Retina (tissue), 1 donor: ENCODE data around the gene PPP4R1.
"Not testable (repeated sequence)": the region's sequence is repeated elsewhere in the genome, so short reads cannot be mapped to it uniquely, and the experiment has no call there.

ENCODE experiments used
- DNase-seq: peaks from one replicate; pipeline ENCODE4 v3.0.0-alpha.2; 2016

The PPP4R1 gene

DNA sequence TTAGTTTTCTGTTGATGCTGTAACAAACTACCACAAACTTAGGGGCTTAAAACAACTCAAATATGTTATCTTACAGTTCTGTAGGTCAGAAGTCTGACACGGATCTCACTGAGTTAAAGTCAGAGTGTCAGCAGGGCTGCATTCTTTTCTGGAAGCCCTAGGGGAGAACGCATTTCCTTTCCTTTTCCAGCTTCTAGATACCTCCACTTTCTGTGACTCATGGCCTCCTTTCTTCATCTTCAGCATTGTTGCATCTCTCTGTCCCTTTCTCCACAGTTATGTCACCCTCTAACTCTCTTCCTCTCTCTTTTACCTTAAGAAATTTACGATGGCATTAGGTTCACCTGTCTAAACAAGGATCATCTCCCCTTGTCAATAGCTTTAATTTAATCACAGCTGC, 13.3 kb upstream of the PPP4R1 start:
- no peak for DNase-seq

DNA sequence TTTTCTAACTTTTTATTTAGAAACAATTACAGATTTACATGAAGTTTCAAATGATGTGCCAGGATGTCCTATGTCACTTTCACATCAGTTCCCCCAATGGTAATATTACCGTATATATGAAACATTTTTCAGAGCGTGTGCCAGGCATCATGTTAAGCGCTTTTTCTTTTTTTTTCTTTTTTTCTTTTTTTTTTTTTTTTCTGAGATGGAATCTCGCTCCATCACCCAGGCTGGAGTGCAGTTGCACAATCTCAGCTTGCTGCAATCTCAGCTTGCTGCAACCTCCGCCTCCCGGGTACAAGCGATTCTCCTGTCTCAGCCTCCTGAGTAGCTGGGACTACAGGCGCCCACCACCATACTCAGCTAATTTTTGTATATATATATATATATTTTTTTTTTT, 5.6 kb upstream of the PPP4R1 start:
- no peak for DNase-seq

DNA sequence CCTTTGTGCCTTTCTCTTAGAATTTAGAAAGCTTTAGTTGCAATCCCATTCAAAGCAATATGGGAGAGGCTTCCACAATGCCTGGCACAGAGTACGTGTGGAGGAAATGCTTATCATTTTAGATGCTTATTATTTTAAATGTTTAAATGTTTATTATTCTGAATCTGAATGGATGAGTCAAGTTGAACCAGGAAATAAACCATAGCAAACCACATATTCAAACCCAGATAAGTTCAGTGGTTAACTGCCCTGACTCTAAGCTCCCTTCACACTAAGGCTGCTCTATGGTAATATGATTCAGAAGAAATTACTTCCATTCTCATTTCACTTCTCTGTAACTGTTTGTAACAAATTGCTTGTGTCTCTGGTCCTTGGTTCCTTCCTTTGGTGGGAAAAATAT, 5.2 kb upstream of the PPP4R1 start:
- DNase-seq, result no peak

DNA sequence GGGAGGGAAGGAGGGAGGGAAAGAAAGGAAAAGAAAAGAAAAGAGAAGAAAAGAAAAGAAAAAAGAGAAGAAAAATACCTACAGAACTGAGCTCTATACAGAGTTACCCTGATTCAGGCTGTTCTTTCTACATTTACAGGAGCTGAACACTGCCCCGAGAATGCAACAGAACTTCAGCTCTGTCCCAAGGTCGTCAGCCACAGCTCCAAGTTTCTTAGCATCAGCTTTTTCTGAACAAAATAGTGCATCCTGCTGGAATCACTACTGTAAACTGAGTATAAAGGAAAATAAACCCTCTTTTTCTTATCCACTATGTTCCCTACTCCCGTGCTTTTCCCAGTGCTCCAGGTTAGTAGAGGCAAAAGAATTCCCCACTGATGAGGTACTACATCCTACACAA, 4.7 kb upstream of the PPP4R1 start:
- no peak for DNase-seq

DNA sequence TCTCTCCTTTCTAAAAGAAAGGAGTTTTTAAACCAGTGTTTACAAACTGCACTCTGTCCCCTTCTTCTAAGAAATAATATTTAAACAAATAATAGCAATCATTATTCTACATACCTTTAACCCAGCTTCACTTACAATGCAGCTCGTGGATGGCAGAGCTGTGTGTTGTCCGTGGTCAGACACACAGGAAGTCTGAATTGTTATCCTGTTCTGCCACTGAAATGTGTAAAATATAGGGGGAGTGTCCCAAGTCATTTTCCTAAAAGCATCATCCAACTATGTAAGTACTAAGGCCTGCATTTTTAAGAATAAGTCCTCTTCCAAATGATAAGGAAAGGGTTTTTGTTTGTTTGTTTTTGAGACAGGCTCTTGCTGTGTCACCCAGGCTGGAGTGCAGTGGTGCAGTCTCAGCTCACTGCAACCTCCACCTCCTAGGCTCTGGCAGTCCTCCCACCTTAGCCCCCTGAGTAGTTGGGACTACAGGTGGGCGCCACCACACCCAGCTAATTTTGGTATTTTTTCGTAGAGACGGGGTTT, 2.7 kb upstream of the PPP4R1 start:
- no peak for DNase-seq

DNA sequence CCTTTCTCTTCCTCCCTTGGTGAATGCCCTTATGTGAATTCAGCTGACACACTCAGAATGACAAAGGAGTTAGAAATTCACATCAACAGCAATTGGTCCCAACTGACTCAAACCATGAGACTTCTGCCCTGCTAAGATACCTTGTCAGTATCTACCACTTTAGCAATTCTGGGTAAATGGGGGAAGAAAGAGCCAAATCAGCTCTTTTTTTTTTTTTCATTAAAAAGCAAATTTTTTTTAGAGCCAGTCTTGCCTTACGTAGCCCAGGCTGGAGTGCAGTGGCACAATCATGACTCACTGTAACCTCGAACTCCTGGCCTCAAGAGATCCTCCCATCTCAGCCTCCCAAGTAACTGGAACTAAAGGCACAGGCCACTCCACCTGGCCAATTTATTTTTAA, 1.7 kb upstream of the PPP4R1 start:
- DNase-seq, result no peak

DNA sequence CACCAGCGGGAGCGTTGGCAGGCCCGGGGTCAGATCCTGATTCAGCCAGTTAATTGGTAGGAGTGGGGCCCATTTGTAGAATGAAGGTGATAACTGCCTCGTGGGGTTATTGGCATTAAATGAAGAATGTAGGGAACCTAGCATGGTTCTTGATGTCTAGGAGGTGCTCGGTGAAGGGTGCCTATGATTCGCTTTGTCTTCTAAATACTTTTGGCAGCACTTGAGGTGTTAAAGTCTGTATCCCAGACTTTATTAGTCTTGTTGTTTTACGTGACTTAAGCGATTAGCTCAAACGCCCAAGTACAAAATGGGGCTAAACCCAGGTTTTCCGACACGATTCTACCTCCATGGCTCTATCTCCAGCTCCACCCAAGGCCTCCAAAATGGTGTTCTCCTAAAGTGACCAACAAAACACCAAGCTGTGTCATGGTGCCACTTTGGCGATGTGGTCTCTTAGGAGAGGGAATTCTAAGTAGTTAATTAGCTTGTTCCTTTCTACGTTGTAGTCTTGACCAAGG, 980 bp upstream of the PPP4R1 start:
- DNase-seq, result no peak

DNA sequence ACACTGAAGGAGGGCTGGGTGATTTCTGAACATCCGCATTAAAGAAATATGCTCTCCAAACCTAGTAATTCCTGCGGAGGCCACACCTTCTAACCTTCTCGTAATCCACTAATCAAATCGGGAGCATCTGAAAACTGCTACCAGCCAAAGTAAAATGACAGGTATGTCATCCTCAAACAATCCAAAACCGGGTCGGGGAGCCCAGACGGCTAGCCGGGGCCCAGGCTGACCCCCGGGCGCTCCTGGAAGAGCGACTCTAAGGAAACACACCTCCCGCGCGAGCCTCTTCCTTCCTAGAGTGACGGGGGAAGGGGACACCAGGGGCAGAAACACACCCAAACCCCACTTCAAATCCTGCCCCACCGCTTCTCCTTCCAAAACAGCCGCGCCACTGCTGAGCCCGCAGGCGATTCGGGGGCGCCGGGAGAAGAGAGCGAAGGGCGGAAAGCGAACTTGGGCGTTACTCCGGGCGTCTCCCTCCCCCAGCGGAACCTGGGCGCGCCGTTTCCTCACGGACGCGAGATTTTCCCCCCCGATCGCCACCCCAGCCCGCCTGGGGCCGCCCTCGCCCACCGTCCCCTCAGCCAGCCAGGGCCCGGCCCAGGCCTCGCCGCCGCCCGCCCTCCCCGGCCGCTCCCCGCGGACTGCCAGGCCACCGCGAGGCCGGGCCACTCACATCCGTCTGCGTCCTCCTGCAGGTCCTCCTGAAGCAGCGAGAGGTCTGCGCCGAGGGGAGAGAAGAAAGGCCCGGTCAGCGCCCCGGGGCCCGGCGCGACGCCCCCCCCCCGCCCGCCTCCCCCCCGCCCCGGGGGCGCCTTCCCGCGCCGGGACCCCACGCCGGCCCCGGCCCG, 584 bp downstream of the PPP4R1 start:
- peak; percentile 78 for DNase-seq

DNA sequence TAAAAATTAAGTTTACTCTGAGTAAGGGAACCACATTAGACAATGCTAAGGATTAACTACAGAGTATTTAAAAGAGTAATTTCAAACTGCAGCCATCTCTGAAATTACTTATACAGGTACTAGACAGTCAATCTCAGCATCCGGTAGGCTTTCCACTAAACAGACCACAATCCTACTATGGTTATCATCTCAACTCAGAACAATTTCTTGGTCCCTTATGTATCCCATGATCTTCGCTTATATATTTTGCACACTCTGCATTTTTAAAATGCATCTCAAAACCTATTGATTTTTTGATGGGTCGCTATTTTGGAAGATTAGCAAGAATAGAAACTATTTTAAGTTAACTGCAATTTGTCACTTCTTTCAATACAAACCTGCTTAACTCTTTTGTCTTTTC, 1.4 kb downstream of the PPP4R1 start:
- no peak for DNase-seq

DNA sequence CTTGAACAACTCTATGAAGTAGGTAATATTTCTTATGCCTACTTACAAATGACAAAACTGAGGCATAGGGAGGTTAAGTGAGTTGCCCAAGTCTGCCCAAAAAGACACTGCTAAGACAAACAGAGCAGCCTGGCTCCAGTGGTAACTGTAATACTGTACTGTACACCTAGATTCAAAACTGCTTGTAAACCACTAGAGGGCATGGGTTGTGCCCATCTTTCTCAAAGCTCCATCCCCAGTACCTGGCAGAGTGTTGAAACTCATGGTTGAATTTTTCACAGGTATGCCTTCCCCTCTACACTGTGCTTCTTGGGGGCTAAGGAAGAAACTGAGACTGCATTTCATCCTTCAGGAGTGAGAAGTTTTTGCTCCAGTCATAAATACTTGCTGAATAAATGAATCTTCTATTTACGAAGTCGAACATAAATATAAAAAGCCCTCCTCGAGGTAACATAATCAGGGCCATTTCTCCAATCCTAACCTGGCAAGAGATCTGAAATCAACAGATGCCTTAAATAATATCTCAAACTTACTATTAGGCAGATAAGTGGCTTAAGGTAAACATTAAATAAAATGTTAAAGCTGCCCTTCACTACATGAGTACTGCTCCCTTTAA, 2.0 kb downstream of the PPP4R1 start:
- peak; percentile 52 for DNase-seq

DNA sequence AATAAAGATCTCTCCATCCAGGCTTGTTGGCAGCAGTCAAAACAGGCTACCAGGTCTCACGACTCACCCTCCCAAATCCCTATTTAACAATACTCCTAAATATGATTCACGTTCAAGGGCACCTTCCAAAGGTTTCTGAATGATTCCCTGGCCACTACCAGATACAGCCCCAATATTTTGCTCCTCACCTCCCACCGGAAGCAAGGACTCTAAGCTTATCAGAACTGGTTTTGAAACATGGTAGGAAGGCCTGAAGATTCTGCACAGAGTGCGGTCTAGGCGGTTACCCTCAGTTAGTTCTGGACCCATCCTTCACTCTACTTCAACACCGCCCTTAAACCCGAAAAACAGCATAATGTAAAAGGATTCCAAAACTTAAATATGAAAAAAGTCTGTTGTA, 5.2 kb downstream of the PPP4R1 start:
- no peak for DNase-seq

DNA sequence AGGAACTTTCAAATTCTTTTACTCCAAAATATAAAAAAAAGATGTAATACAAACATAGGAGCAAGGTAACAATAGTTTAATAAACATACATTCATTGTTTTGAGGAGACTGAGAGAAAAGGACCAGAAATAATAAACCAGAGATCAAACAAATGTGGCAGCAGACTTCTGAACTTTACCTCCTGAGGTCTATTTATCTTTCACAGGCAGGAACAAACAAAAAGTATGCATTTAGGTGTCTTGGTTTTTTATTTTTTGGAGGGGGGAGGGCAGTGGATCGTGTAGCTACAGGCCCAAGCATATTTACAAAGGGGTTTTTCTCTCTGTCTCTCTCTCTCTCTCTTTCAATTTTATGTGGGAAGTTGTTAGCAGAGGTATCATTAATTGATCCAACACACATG, 5.6 kb downstream of the PPP4R1 start:
- no peak for DNase-seq

DNA sequence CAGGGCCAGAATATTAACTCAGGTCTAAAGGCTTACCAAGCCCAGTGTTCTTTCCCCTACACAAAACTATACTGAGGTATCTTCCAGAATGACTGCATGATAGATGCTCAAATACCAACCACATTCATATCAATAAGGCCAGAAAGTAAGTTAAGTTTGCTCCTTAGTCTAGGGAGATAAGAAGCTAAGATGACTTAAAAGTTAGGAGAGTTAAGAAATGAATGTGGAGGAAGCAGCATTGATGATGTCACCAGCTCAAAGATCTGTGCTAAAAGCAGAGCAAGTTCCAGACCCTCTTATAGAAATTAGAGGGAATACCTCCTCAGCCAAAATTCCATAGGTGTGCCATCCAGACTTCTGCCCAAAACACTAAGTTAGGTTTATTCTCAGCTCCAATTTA, 6.1 kb downstream of the PPP4R1 start:
- no peak for DNase-seq

DNA sequence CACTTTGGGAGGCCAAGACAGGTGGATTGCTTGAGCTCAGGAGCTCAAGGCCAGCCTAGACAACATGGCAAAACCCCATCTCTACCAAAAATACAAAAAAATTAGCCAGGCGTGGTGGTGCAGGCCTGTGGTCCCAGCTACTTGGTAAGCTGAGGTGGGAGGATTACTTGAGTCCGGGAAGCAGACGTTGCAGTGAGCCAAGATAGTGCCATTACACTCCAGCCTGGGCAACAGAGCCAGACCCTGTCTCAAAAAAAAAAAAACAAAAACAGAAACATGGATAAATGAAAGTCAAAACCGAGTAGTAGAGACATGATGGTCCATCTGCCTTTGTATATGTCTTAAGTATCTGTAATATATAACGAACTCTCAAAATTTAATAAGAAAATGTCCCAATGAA, 7.2 kb downstream of the PPP4R1 start:
- DNase-seq, result not testable (repeated sequence)

DNA sequence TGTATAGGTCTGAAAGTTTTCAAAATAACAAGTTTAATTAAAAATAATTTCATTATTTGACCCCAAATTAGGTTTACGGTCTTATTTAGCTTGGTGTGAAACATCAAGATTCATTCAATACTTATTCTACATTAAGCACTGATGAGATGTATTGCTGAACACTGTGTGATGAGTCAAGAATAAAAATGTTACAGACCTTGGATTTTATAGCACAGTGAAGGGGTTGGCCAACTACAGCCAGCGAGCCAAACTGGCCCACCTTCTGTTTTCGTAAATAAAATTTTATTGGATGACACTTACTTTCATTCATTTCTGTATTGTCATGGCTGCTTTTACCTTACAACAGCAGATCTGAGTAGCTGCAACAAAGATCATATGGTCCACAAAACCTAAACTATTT, 8.3 kb downstream of the PPP4R1 start:
- no peak for DNase-seq

DNA sequence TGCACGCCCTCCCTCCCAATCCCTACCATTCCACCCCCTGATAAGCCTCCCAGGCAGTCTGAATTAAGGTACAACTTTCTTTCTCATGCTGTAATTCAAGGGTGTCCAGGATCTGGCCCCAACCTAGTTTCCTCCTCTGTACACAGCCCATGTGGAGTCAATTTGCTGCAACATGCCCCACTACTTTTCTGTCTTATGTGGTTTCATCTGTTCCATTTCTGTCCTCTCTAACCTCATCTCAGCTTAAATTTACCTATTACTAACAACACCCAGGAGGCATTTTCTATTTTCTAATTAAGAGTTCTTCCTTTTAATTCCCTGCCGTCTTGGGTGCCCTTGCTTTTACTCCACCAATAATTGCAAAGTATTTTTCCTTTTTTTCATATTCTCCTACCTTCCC, 10.0 kb downstream of the PPP4R1 start:
- DNase-seq, result no peak

DNA sequence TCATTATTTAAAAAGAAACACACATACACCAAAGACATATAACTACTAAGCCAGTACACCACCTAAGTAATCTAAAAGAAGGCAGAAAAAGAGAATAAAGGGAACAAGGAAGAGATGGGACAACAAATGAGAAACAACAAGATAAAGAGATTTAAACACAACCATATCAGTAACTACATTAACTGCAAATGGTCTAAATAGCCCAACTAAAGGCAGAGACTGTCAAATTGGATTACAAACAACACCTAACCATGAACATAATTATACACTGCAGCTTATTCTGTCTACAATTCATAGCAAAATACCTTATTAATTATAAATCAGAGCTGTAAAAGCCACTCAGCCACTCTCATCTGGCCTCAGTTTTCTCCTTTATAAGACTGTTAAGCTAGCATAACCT, 15.0 kb downstream of the PPP4R1 start:
- no peak for DNase-seq

DNA sequence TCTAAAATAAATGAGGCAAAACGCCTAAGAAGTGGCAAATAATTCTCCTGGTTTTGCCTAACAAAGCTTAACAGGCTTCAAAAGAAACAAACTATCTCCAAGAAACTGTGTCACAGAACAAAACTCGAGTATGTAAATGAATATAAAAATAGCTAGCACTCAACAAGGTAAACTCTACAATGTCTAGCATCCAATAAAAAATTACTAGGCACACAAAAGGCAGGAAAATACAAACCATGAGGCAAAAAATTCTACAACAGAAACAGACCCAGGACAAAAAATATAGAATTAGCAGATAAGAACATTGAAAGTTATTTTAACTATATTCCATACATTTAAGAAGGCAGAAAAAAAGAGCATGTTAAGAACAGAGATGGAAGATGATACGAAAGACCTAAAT, 16.8 kb downstream of the PPP4R1 start:
- no peak for DNase-seq

DNA sequence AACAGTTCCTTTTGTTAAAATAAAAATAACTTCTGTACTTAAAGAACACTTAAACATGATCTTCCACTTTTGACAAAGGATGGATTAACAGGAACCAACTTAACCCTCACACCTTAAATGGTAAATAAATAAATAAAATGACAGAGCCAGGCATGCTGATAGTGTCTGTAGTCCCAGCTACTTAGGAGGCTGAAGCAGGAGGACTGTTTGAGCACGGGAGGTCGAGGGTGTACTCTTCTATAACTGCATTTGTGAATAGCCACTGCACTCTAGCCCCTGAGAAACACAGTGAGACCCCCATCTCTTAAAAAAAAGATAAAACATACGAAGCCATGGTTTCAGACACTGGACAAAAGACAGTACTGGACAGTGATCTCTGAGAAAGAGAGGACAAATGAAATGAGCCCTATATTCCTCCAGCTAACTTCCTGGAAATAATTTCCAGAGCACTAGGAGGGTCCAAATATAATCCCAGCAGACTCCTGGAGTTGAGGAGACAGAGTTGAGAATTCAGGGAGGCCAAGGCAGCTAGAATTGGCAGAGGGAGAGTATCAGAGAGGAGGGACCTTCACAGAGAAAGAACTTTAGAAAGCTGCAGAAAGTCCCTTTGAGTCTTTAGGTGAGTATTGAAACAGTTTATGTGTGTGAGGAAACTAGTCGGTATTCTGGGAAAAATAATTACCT, 17.4 kb downstream of the PPP4R1 start:
- no peak for DNase-seq

DNA sequence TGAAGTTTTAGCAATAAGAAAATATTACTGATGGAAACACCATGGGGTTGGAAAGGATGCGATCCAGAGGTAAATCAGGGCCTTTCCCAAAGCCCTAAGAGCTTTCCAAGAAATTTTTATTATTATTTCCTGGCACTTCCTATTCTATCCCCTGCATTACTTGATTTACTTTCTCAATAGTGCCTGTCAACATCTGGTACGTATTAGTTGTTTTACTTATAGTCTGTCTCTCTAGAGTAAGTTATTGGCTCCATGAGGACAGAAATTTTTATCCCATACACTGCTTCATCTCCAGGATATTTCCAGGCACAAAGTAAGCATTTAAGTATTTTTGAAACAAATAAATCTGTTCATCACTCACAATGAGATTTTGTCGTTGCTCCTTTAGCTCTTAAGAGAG, 18.1 kb downstream of the PPP4R1 start:
- DNase-seq, result no peak

DNA sequence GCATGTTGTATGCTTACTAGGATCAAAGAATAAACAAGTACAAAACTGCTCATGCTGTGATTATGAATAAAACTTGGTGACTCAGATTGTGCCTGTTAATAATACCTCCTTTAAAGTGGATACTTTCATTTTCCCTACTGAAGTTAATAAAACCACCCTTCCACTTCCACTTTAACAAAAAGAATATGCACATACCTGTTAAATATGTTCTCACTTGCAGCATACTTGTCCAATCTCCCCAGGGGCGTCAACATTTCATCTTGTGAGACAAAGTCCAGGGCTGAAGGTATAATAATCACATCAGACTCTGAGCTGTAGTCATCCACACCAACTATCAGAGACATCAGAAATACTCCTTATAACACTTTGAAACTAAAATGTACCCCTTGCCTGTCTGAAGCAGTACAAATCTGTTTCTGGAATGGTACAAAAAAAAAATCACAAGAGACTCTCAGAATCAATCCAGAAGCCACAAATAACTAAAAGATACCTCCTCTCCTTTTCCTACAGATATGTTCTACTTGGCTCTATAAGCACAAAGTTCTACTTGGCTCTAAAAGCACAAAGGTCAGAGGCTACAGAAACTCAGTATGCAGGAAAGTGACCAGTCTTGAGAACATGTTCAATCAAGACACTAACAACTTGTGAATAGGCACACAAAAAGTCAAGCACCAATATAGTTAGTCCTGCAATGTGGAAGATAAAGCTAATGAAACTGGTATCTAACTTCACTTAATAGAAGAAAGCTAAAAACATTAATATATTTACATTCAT, 19.3 kb downstream of the PPP4R1 start:
- no peak for DNase-seq

DNA sequence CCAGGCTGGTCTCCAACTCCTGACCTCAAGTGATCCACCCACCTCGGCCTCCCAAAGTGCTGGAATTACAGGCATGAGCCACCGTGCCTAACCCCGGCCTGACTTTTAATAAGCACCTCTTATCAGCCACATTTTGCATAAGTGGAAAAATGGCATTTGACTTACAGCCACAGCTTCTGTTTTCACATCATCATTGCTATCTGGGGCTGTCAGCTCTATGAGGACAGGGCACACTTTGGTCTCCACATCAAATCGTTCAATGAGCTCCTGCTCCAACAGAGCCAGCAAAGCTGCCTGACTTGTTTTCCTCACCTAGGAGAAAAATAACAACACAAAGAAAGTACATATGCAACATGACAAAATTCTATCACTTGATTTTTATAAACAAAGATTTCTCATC, 26.4 kb downstream of the PPP4R1 start:
- DNase-seq, result no peak

DNA sequence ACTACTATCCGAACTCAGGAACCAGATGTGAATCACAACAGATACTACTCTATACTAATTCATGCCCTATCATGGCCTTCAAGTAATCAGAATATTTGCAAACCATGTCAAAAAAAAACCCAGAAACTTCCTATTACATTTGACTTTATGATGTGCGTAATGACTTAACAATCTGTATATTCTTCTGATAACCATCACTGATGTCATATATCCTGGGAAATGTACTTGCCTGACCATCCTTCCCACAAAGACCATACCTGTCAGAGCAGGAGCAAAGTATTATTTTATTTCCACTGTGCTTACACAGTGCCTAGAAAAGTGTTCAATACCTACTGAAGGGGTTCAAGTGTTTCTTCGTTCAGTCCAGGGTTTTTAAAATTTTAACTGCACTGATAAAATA, 27.5 kb downstream of the PPP4R1 start:
- DNase-seq, result no peak
